Bone marrow (tissue), 2 donors: ENCODE data around the gene P4HB.

Source experiments
- DNase-seq, 2 donors: peaks; one replicate each; lab custom pipeline; 2025; lab: John Stamatoyannopoulos, UW

The P4HB gene

GRCh38 chr17:81859906-81860755 is at the start of gene P4HB:
TSS of gene P4HB (minus strand) at chr17:81860535. CDS start at chr17:81860471, 64 bp downstream.
- DNase-seq, result peak in 1 of 2 donors; percentile 97

GRCh38 chr17:81909231-81909630 is 48.9 kb upstream of the P4HB start:
- no peak for DNase-seq

- no peak for DNase-seq
Measured at GRCh38 chr17:81908793-81909192, 48.5 kb upstream of the P4HB start.

- DNase-seq, result no peak
Measured at GRCh38 chr17:81907219-81908145, 47.1 kb upstream of the P4HB start.

- DNase-seq, result no peak
Measured at GRCh38 chr17:81906476-81907218, 46.3 kb upstream of the P4HB start.

GRCh38 chr17:81905993-81906392 is 45.7 kb upstream of the P4HB start:
- no peak for DNase-seq

GRCh38 chr17:81905424-81905875 is 45.1 kb upstream of the P4HB start:
- no peak for DNase-seq

GRCh38 chr17:81904600-81905423 is 44.5 kb upstream of the P4HB start:
- no peak for DNase-seq

GRCh38 chr17:81903896-81904599 is 43.7 kb upstream of the P4HB start:
- no peak for DNase-seq

- DNase-seq, result no peak
Measured at GRCh38 chr17:81903415-81903831, 43.1 kb upstream of the P4HB start.

GRCh38 chr17:81902653-81903414 is 42.5 kb upstream of the P4HB start:
- no peak for DNase-seq

GRCh38 chr17:81902023-81902652 is 41.8 kb upstream of the P4HB start, which contains the start of gene NPB:
TSS of gene NPB (plus strand) at chr17:81902238. CDS start at chr17:81902278, 40 bp downstream.
- DNase-seq, result no peak

- no peak for DNase-seq
Measured at GRCh38 chr17:81901167-81902022, 41.1 kb upstream of the P4HB start.

- no peak for DNase-seq
Measured at GRCh38 chr17:81900181-81900820, 40.0 kb upstream of the P4HB start.

GRCh38 chr17:81899514-81900166 is 39.3 kb upstream of the P4HB start:
- no peak for DNase-seq

GRCh38 chr17:81898885-81899284 is 38.5 kb upstream of the P4HB start:
- DNase-seq, result no peak
